ENCODE measurements around the gene ADGRD2.
"Not testable (repeated sequence)": the region's sequence is repeated elsewhere in the genome, so short reads cannot be mapped to it uniquely, and the experiment has no call there.

Gene ADGRD2

GRCh38 chr9:124425733-124426132 lies 24.5 kb upstream of the ADGRD2 start:
- H3K27ac Mint-ChIP-seq; DNase-seq; H3K9me3 Mint-ChIP-seq; H3K4me3 Mint-ChIP-seq; H3K27me3 Mint-ChIP-seq; H3K4me1 Mint-ChIP-seq (ENCODE audit: low read depth); H3K36me3 Mint-ChIP-seq (ENCODE audit: low read depth): not testable (repeated sequence)

GRCh38 chr9:124426361-124426760 lies 23.9 kb upstream of the ADGRD2 start:
- Mint-ChIP-seq H3K27me3 (no peaks in the 10 kb centered on the region), H3K4me3 (no peak overlapping the region), H3K36me3 (ENCODE audit: low read depth) (no peaks in the 10 kb centered on the region), H3K4me1 (ENCODE audit: low read depth) (no peaks in the 10 kb centered on the region), H3K9me3 (no peaks in the 10 kb centered on the region), H3K27ac (no peak overlapping the region)
- DNase-seq: no peak

- no peak overlapping the region for H3K4me3 Mint-ChIP-seq
- no peak overlapping the region for H3K27ac Mint-ChIP-seq
- no peaks in the 10 kb centered on the region for H3K4me1 Mint-ChIP-seq (ENCODE audit: low read depth)
- H3K9me3 Mint-ChIP-seq: no peaks in the 10 kb centered on the region
- peaks cover 2% of the 10 kb centered on the region for H3K27me3 Mint-ChIP-seq
- DNase-seq: no peak
- H3K36me3 Mint-ChIP-seq (ENCODE audit: low read depth): no peaks in the 10 kb centered on the region
Measured at GRCh38 chr9:124427281-124427680, 23.0 kb upstream of the ADGRD2 start.

- Mint-ChIP-seq H3K27me3 (peaks cover 11% of the 10 kb centered on the region), H3K36me3 (ENCODE audit: low read depth) (no peaks in the 10 kb centered on the region), H3K9me3 (no peaks in the 10 kb centered on the region)
Measured at GRCh38 chr9:124428751-124429529, 21.3 kb upstream of the ADGRD2 start.

GRCh38 chr9:124429530-124429867 lies 20.8 kb upstream of the ADGRD2 start:
- no peaks in the 10 kb centered on the region for H3K36me3 Mint-ChIP-seq (ENCODE audit: low read depth)

More at GRCh38 chr9:124428751-124429529, 21.3 kb upstream of the ADGRD2 start:
- DNase-seq: no peak
- Mint-ChIP-seq H3K4me3 (no peak overlapping the region), H3K27ac (no peak overlapping the region), H3K4me1 (ENCODE audit: low read depth) (no peaks in the 10 kb centered on the region)

GRCh38 chr9:124436320-124436719 lies 13.9 kb upstream of the ADGRD2 start:
- H3K4me3 Mint-ChIP-seq: no peak overlapping the region
- no peaks in the 10 kb centered on the region for H3K9me3 Mint-ChIP-seq
- H3K27me3 Mint-ChIP-seq: peaks cover 35% of the 10 kb centered on the region
- no peak for DNase-seq
- no peaks in the 10 kb centered on the region for H3K4me1 Mint-ChIP-seq (ENCODE audit: low read depth)
- no peaks in the 10 kb centered on the region for H3K36me3 Mint-ChIP-seq (ENCODE audit: low read depth)
- H3K27ac Mint-ChIP-seq: no peak overlapping the region

More at GRCh38 chr9:124429530-124429867, 20.8 kb upstream of the ADGRD2 start:
- Mint-ChIP-seq H3K9me3 (no peaks in the 10 kb centered on the region), H3K4me1 (ENCODE audit: low read depth) (no peaks in the 10 kb centered on the region), H3K27me3 (peaks cover 11% of the 10 kb centered on the region), H3K27ac (no peak overlapping the region), H3K4me3 (no peak overlapping the region)
- DNase-seq: no peak

DNA sequence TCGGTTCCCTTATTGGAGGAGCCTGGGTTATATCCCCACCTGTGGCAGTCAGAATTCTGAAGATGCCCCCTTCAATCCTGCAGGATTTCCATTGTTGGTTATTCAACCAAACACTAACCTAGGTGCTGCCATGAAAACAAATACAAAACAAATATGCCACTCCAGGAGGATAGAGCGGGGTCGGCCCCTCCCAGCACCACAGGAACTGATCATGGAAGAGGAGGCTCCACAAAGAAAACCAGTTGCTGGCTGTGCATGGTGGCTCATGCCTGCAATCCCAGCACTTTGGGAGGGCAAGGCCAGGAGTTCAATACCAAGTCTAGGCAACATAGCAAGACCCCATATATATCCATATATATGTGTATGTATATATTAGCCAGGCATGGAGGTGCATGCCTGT lies 13.2 kb upstream of the ADGRD2 start:
- Mint-ChIP-seq H3K4me3 (no peak overlapping the region), H3K4me1 (ENCODE audit: low read depth) (no peaks in the 10 kb centered on the region), H3K36me3 (ENCODE audit: low read depth) (no peaks in the 10 kb centered on the region), H3K27ac (no peak overlapping the region), H3K27me3 (peaks cover 42% of the 10 kb centered on the region), H3K9me3 (peaks cover under 1% of the 10 kb centered on the region)
- no peak for DNase-seq

DNA sequence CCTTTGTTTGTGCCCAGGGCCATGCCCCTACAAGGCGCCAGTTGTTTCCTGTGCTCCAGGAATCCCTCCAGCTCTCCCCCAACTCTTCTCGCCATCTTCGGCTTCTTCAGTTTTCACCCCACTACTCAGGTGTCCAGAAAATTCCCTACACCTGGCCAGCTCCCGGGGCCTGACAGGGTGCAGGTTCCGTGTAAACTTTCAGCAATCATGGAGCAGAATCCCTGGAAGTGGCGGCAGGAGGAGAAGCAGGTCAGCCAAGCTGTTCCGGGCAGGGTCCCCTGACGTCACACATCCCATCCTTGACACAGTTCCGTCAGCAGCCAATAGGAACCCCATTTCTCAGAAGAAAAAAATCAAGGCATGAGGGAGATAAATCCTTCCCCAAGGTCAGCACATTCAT lies 12.2 kb upstream of the ADGRD2 start:
- Mint-ChIP-seq H3K4me3 (no peak overlapping the region), H3K27me3 (peaks cover 42% of the 10 kb centered on the region), H3K36me3 (ENCODE audit: low read depth) (no peaks in the 10 kb centered on the region), H3K27ac (no peak overlapping the region), H3K4me1 (ENCODE audit: low read depth) (no peaks in the 10 kb centered on the region), H3K9me3 (peaks cover 3% of the 10 kb centered on the region)
- no peak for DNase-seq

- Mint-ChIP-seq H3K4me3 (no peak overlapping the region), H3K9me3 (peaks cover 3% of the 10 kb centered on the region), H3K36me3 (ENCODE audit: low read depth) (no peaks in the 10 kb centered on the region), H3K4me1 (ENCODE audit: low read depth) (no peaks in the 10 kb centered on the region), H3K27ac (no peak overlapping the region), H3K27me3 (peaks cover 45% of the 10 kb centered on the region)
- no peak for DNase-seq
Measured at GRCh38 chr9:124439086-124439485, 11.2 kb upstream of the ADGRD2 start.

- H3K4me3 Mint-ChIP-seq: no peak overlapping the region
- peaks cover 47% of the 10 kb centered on the region for H3K27me3 Mint-ChIP-seq
- no peak overlapping the region for H3K27ac Mint-ChIP-seq
- H3K36me3 Mint-ChIP-seq (ENCODE audit: low read depth): no peaks in the 10 kb centered on the region
- H3K9me3 Mint-ChIP-seq: peaks cover 3% of the 10 kb centered on the region
- H3K4me1 Mint-ChIP-seq (ENCODE audit: low read depth): no peaks in the 10 kb centered on the region
- DNase-seq: no peak
Measured at GRCh38 chr9:124439686-124440243, 10.5 kb upstream of the ADGRD2 start.

DNA sequence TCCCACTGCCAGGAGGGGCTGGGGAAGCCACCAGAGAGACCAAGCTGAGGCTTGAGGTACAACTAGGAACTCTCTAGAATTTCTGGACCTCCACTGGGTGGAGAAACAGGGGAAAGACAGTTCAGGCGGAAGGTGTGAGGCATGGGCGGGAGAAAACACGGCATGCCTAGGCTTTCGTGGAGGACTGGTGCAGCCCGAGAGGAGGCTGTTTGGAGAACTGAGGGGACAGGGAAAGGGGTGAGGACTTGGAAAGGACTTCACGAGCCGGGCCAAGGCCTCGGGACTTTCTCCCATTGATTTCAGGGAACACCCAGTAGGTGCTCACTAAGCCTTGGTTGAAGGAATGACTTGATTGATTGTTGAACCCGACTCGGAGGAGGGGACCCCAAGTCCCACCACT lies 9.5 kb upstream of the ADGRD2 start:
- peaks cover 3% of the 10 kb centered on the region for H3K9me3 Mint-ChIP-seq

GRCh38 chr9:124441291-124441690 lies 9.0 kb upstream of the ADGRD2 start:
- H3K4me1 Mint-ChIP-seq (ENCODE audit: low read depth): no peaks in the 10 kb centered on the region
- peaks cover 44% of the 10 kb centered on the region for H3K27me3 Mint-ChIP-seq
- H3K9me3 Mint-ChIP-seq: peaks cover 3% of the 10 kb centered on the region
- H3K27ac Mint-ChIP-seq: no peak overlapping the region
- H3K36me3 Mint-ChIP-seq (ENCODE audit: low read depth): no peaks in the 10 kb centered on the region
- H3K4me3 Mint-ChIP-seq: no peak overlapping the region
- no peak for DNase-seq

More for the DNA sequence above, 9.5 kb upstream of the ADGRD2 start:
- Mint-ChIP-seq H3K4me3 (no peak overlapping the region), H3K27ac (no peak overlapping the region), H3K27me3 (peaks cover 44% of the 10 kb centered on the region), H3K4me1 (ENCODE audit: low read depth) (no peaks in the 10 kb centered on the region), H3K36me3 (ENCODE audit: low read depth) (no peaks in the 10 kb centered on the region)
- no peak for DNase-seq

GRCh38 chr9:124442379-124442778 lies 7.9 kb upstream of the ADGRD2 start:
- no peak overlapping the region for H3K27ac Mint-ChIP-seq
- H3K4me1 Mint-ChIP-seq (ENCODE audit: low read depth): no peaks in the 10 kb centered on the region
- no peak for DNase-seq
- peaks cover 3% of the 10 kb centered on the region for H3K9me3 Mint-ChIP-seq
- H3K4me3 Mint-ChIP-seq: no peak overlapping the region
- H3K27me3 Mint-ChIP-seq: peaks cover 52% of the 10 kb centered on the region
- no peaks in the 10 kb centered on the region for H3K36me3 Mint-ChIP-seq (ENCODE audit: low read depth)

GRCh38 chr9:124442826-124443225 lies 7.4 kb upstream of the ADGRD2 start:
- H3K4me3 Mint-ChIP-seq: no peak overlapping the region
- peaks cover 52% of the 10 kb centered on the region for H3K27me3 Mint-ChIP-seq
- no peak overlapping the region for H3K27ac Mint-ChIP-seq
- DNase-seq: no peak
- no peaks in the 10 kb centered on the region for H3K36me3 Mint-ChIP-seq (ENCODE audit: low read depth)
- no peaks in the 10 kb centered on the region for H3K4me1 Mint-ChIP-seq (ENCODE audit: low read depth)
- H3K9me3 Mint-ChIP-seq: peaks cover 3% of the 10 kb centered on the region

- H3K9me3 Mint-ChIP-seq: peaks cover 3% of the 10 kb centered on the region
- H3K27me3 Mint-ChIP-seq: peaks cover 53% of the 10 kb centered on the region
- H3K27ac Mint-ChIP-seq: no peak overlapping the region
- no peaks in the 10 kb centered on the region for H3K4me1 Mint-ChIP-seq (ENCODE audit: low read depth)
- no peaks in the 10 kb centered on the region for H3K36me3 Mint-ChIP-seq (ENCODE audit: low read depth)
- no peak overlapping the region for H3K4me3 Mint-ChIP-seq
- no peak for DNase-seq
Measured at GRCh38 chr9:124443625-124444024, 6.6 kb upstream of the ADGRD2 start.
